ENCODE data around the gene BATF2. TPM values are rescaled to one million over a fixed set of nuclear protein-coding genes. Genes with fewer than 3 reads are reported as not detected.
"Not testable (repeated sequence)": the region's sequence is repeated elsewhere in the genome, so short reads cannot be mapped to it uniquely, and the experiment has no call there.

Gene BATF2
- total RNA-seq, 4 donors from 2014 or later: 0.38 to 0.76 TPM; not detected in 2

- Histone ChIP-seq H3K27ac (no peak overlapping the region), H3K9me3 (no peaks in the 10 kb centered on the region), H3K36me3 (no peaks in the 10 kb centered on the region), H3K4me1 (peaks cover 0 to 19% (median 5%) of the 10 kb centered on the region in 3 donors), H3K27me3 (no peaks in the 10 kb centered on the region), H3K4me3 (no peak overlapping the region)
- 77 to 83% methylated on average over 4 to 5 of the region's 6 CpGs for WGBS, 2 donors
- DNase-seq: no peak
- intact Hi-C loops (cut with DNase I): no loop called here
- no peak for TF ChIP-seq POLR2A (IDR thresholded peaks at IDR 0.05)
- no peak for TF ChIP-seq CTCF (IDR thresholded peaks at IDR 0.05)
Observed at GRCh38 chr11:64987998-64988854, 8.5 kb downstream of the BATF2 start.

- DNase-seq; H3K27ac ChIP-seq; intact Hi-C loops (cut with DNase I); H3K4me1 ChIP-seq; H3K4me3 ChIP-seq; H3K9me3 ChIP-seq; H3K36me3 ChIP-seq: not testable (repeated sequence)
- peaks cover 0 to 22% (median 0%) of the 10 kb centered on the region in 4 donors for H3K27me3 ChIP-seq
- 79 to 85% methylated on average over 1 to 5 of the region's 5 CpGs for WGBS, 2 donors
Observed at GRCh38 chr11:64983339-64983738, 13.4 kb downstream of the BATF2 start.

- 67% methylated on average over 2 of the region's 2 CpGs; no CpG with 5 or more reads in 1 of the 2 donors for WGBS, 2 donors
- no peaks in the 10 kb centered on the region for H3K36me3 ChIP-seq
- no peak for DNase-seq
- H3K27ac ChIP-seq: no peak overlapping the region
- intact Hi-C loops (cut with DNase I): no loop called here
- H3K9me3 ChIP-seq: no peaks in the 10 kb centered on the region
- peaks cover 0 to 33% (median 0%) of the 10 kb centered on the region in 4 donors for H3K27me3 ChIP-seq
- H3K4me1 ChIP-seq: peaks cover 0 to 9% (median under 1%) of the 10 kb centered on the region in 3 donors
- H3K4me3 ChIP-seq: no peak overlapping the region
- TF ChIP-seq CTCF (IDR thresholded peaks at IDR 0.05) (no peak), POLR2A (IDR thresholded peaks at IDR 0.05) (no peak)
Observed at GRCh38 chr11:64976651-64977050, 20.1 kb downstream of the BATF2 start.

GRCh38 chr11:64974124-64974523 is 22.6 kb downstream of the BATF2 start:
- H3K4me1 ChIP-seq: peaks cover 0 to 33% (median 5%) of the 10 kb centered on the region in 3 donors
- no peaks in the 10 kb centered on the region for H3K9me3 ChIP-seq
- no peak overlapping the region for H3K27ac ChIP-seq
- TF ChIP-seq POLR2A (IDR thresholded peaks at IDR 0.05) (no peak), CTCF (IDR thresholded peaks at IDR 0.05) (no peak)
- DNase-seq: no peak
- H3K36me3 ChIP-seq: no peaks in the 10 kb centered on the region
- peaks cover 0 to 27% (median 0%) of the 10 kb centered on the region in 4 donors for H3K27me3 ChIP-seq
- WGBS, 2 donors: 77 to 81% methylated on average over 3 to 4 of the region's 5 CpGs
- intact Hi-C loops (cut with DNase I): no loop called here
- H3K4me3 ChIP-seq: no peak overlapping the region

- 54 to 73% methylated on average over 14 to 36 of the region's 69 CpGs for WGBS, 2 donors
- Histone ChIP-seq H3K27me3 (peaks cover 0 to 17% (median 0%) of the 10 kb centered on the region in 4 donors), H3K36me3 (no peaks in the 10 kb centered on the region), H3K4me1 (peaks cover 0 to 33% (median 5%) of the 10 kb centered on the region in 3 donors), H3K27ac (peak within 1 kb of the TSS; percentile 65 to 81 (median 72)), H3K4me3 (peak within 1 kb of the TSS in 3 of 4 donors; percentile 27 to 54 (median 36)), H3K9me3 (no peaks in the 10 kb centered on the region)
- intact Hi-C loops (cut with DNase I): no loop called here
- TF ChIP-seq POLR2A (IDR thresholded peaks at IDR 0.05) (peak in 1 of 4 donors; percentile 25), CTCF (IDR thresholded peaks at IDR 0.05) (no peak)
- no peak for DNase-seq
Observed at GRCh38 chr11:64971421-64972233, 25.1 kb downstream of the BATF2 start, which contains the start of gene MAJIN. Gene MAJIN (minus strand): TSS chr11:64972108. CDS start chr11:64959405, 12,703 bp downstream.
